Uterus (tissue), 4 donors: ENCODE data around the gene ARPC4. TPM values are rescaled to one million over a fixed set of nuclear protein-coding genes. Genes with fewer than 3 reads are reported as not detected.
A peak's percentile ranks its signal among the peaks of the same experiment; 100 is the strongest.
"Not testable (repeated sequence)": the region's sequence is repeated elsewhere in the genome, so short reads cannot be mapped to it uniquely, and the experiment has no call there.

Source experiments
- DNase-seq, 2 donors: peaks; one replicate each; pipeline ENCODE4 v3.0.0-alpha.2; 2019 to 2020
- H3K27ac ChIP-seq, 2 donors: fragments of 200-600 bp; sonication (generic); 1 replicate in 1 of 2; 2 replicates in 1 of 2; pipeline ENCODE4 v1.5.1; 2016 to 2018
- H3K27me3 ChIP-seq, 2 donors: fragments of 200-600 bp; sonication (generic); one replicate each; pipeline ENCODE4 v1.5.1; 2018 to 2019; ENCODE audit warnings: control low read depth in 1 of 2
- H3K36me3 ChIP-seq, 2 donors: fragments of 200-600 bp; sonication (generic); one replicate each; pipeline ENCODE4 v1.5.1; 2019; ENCODE audit warnings: control low read depth in 1 of 2
- H3K4me1 ChIP-seq, 2 donors: fragments of 200-600 bp; sonication (generic); one replicate each; pipeline ENCODE4 v1.5.1; 2018 to 2019; ENCODE audit warnings: control low read depth in 1 of 2
- H3K4me3 ChIP-seq, 2 donors: fragments of 200-600 bp; sonication (generic); 1 replicate in 1 of 2; 2 replicates in 1 of 2; pipeline ENCODE4 v1.5.1; 2018 to 2019; ENCODE audit warnings: mild to moderate bottlenecking in 1 of 2
- H3K9me3 ChIP-seq, 2 donors: fragments of 200-600 bp; sonication (generic); one replicate each; pipeline ENCODE4 v1.5.1; 2019; ENCODE audit warnings: control low read depth in 1 of 2
- POLR2A ChIP-seq, 2 donors: fragments of 450-650 bp; IDR thresholded peaks; one replicate each; pipeline ENCODE4 v1.6.1; 2016; ENCODE audit warnings: antibody characterized with exemption in 2 of 2, mild to moderate bottlenecking in 1 of 2, moderate library complexity in 1 of 2
- intact Hi-C: fragments of 100-400 bp; cut with DNase I; formaldehyde crosslinking; loops from one replicate; pipeline ENCODE4 v1.15.1; 2023; ENCODE audit warnings: low total_unique reads
- total RNA-seq, 4 donors: library from RNA; depleted of rRNA in 3 of 4; stranded (reverse); fragments of >200 nt in 3 of 4; gene quantifications; one replicate each; pipeline versions ENCODE4 v1.1.0 to v1.2.4, GENCODE V29; 2014 to 2023
- TF ChIP-seq, protein P1 (sequence below), 4 experiments: fragments of 200-600 bp in 2 of 4; fragments of 450-650 bp in 2 of 4; sonication (generic) in 2 of 4; IDR thresholded peaks; one replicate each; pipeline ENCODE4 v1.5.1; 2016 to 2019; ENCODE audit warnings: antibody characterized with exemption in 4 of 4, mild to moderate bottlenecking in 2 of 4, moderate library complexity in 1 of 4
- donor health status: DM: yes; HTN: yes; CAD: no.

ARPC4 gene
- total RNA-seq, 4 donors from 2014 or later: 44.7 to 176 (median 142) TPM

GRCh38 chr3:9768141-9768775, 24.6 kb upstream of the ARPC4 start:
- no peaks in the 10 kb centered on the region for H3K9me3 ChIP-seq
- no peaks in the 10 kb centered on the region for H3K36me3 ChIP-seq
- no peak overlapping the region for H3K4me3 ChIP-seq
- no peak for DNase-seq
- TF ChIP-seq, protein P1, sequence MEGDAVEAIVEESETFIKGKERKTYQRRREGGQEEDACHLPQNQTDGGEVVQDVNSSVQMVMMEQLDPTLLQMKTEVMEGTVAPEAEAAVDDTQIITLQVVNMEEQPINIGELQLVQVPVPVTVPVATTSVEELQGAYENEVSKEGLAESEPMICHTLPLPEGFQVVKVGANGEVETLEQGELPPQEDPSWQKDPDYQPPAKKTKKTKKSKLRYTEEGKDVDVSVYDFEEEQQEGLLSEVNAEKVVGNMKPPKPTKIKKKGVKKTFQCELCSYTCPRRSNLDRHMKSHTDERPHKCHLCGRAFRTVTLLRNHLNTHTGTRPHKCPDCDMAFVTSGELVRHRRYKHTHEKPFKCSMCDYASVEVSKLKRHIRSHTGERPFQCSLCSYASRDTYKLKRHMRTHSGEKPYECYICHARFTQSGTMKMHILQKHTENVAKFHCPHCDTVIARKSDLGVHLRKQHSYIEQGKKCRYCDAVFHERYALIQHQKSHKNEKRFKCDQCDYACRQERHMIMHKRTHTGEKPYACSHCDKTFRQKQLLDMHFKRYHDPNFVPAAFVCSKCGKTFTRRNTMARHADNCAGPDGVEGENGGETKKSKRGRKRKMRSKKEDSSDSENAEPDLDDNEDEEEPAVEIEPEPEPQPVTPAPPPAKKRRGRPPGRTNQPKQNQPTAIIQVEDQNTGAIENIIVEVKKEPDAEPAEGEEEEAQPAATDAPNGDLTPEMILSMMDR (IDR thresholded peaks at IDR 0.05): no peak
- no peak for TF ChIP-seq POLR2A (IDR thresholded peaks at IDR 0.05)
- peaks cover 0 to 9% of the 10 kb centered on the region in 2 donors for H3K4me1 ChIP-seq
- H3K27me3 ChIP-seq: no peaks in the 10 kb centered on the region
- intact Hi-C loops: no loop called here
- H3K27ac ChIP-seq: peak overlapping the region; percentile 95 to 98

DNA sequence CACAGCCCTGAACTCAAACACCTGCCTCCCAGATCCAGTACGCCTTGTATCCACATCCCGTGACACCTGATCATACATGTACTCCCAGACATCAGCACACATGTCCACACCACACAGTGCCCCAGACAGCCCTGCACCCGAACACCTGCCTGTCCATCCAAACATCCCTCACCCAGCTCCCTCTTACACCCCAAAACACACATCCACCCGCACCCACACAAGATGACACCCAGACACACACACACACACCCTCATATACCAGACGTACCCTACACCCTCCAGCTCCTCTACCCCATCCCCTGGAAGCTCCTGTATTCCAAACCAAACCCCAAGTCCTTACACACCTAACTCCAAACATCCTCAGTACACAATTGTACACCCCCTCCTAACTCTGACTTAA, 23.9 kb upstream of the ARPC4 start:
- no peak for DNase-seq
- peaks cover 0 to 9% of the 10 kb centered on the region in 2 donors for H3K4me1 ChIP-seq
- H3K27me3 ChIP-seq: no peaks in the 10 kb centered on the region
- intact Hi-C loops: no loop called here
- no peaks in the 10 kb centered on the region for H3K9me3 ChIP-seq
- H3K36me3 ChIP-seq: no peaks in the 10 kb centered on the region
- TF ChIP-seq POLR2A (IDR thresholded peaks at IDR 0.05): no peak
- TF ChIP-seq, protein P1 (IDR thresholded peaks at IDR 0.05): no peak
- H3K27ac ChIP-seq: peak overlapping the region; percentile 95 to 98
- peak overlapping the region; percentile 62 to 84 for H3K4me3 ChIP-seq

- peaks cover 0 to 9% of the 10 kb centered on the region in 2 donors for H3K4me1 ChIP-seq
- peak within 1 kb of the TSS; percentile 62 to 84 for H3K4me3 ChIP-seq
- no peaks in the 10 kb centered on the region for H3K9me3 ChIP-seq
- H3K27me3 ChIP-seq: no peaks in the 10 kb centered on the region
- TF ChIP-seq, protein P1 (IDR thresholded peaks at IDR 0.05): no peak
- TF ChIP-seq POLR2A (IDR thresholded peaks at IDR 0.05): peak; percentile 80 to 91
- peak; percentile 85 to 88 for DNase-seq
- intact Hi-C loops: no loop called here
- no peaks in the 10 kb centered on the region for H3K36me3 ChIP-seq
- H3K27ac ChIP-seq: peak within 1 kb of the TSS; percentile 95 to 98
These were observed 23.2 kb upstream of the ARPC4 start, which contains the start of gene CAMK1 for GRCh38 chr3:9769426-9770275. CAMK1 (minus strand) TSS chr3:9769947; CDS start chr3:9767749, 2,198 bp downstream.

DNA sequence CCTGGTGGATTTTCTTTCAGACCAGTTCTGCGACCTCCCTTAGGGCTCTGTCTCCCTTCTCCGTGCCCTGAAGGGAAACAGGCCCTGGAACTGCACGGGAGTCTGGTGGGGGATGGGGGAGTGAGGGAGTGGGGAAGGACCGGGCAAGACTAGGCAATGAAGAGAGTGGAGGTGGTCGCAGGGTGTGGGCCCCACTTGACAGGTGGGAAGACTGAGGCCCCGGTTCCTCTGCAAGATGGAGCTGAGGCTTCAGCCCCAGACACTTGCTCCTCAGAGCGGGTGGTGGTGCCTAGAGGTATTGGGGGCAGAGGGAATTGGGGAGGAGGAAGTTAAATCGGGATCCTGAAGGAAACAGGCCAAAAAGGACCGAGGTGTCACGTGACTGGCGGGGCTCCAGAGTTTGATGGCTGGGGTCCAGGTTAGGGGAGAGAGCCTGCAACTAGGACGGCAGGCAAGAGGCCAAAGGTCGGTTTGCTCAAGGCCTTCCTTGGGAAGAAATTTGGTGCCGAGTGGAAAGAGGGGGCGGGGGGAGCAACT, 22.5 kb upstream of the ARPC4 start:
- intact Hi-C loops: no loop called here
- Histone ChIP-seq H3K4me1 (peaks cover 0 to 9% of the 10 kb centered on the region in 2 donors), H3K9me3 (no peaks in the 10 kb centered on the region), H3K4me3 (peak overlapping the region; percentile 62 to 84), H3K27me3 (no peaks in the 10 kb centered on the region), H3K27ac (peak overlapping the region; percentile 95 to 98), H3K36me3 (no peaks in the 10 kb centered on the region)
- peak; percentile 96 to 97 for DNase-seq
- TF ChIP-seq, protein P1 (IDR thresholded peaks at IDR 0.05): no peak
- TF ChIP-seq POLR2A (IDR thresholded peaks at IDR 0.05): no peak

GRCh38 chr3:9771007-9771406, 21.9 kb upstream of the ARPC4 start:
- H3K27me3 ChIP-seq, H3K36me3 ChIP-seq, H3K4me3 ChIP-seq, intact Hi-C loops, H3K9me3 ChIP-seq, H3K4me1 ChIP-seq, DNase-seq: not testable (repeated sequence)
- H3K27ac ChIP-seq: peak overlapping the region; percentile 95 to 98
